ENCODE results near the gene ADAMTS2.

Gene ADAMTS2

GRCh38 chr5:179266291-179267070, 78.8 kb downstream of the ADAMTS2 start:
- DNase-seq (ENCODE audit: low spot score): no peak

- DNase-seq (ENCODE audit: low spot score): no peak
Observed at GRCh38 chr5:179265514-179266290, 79.6 kb downstream of the ADAMTS2 start.

GRCh38 chr5:179264783-179265513, 80.3 kb downstream of the ADAMTS2 start:
- DNase-seq (ENCODE audit: low spot score): no peak

GRCh38 chr5:179264053-179264782, 81.0 kb downstream of the ADAMTS2 start:
- DNase-seq (ENCODE audit: low spot score): no peak

GRCh38 chr5:179263391-179264052, 81.7 kb downstream of the ADAMTS2 start:
- DNase-seq (ENCODE audit: low spot score): no peak

- DNase-seq (ENCODE audit: low spot score): no peak
Observed at GRCh38 chr5:179262126-179262920, 82.9 kb downstream of the ADAMTS2 start.

- DNase-seq (ENCODE audit: low spot score): peak; percentile 75
Observed at GRCh38 chr5:179261301-179262125, 83.7 kb downstream of the ADAMTS2 start.

- DNase-seq (ENCODE audit: low spot score): no peak
Observed at GRCh38 chr5:179260324-179261070, 84.8 kb downstream of the ADAMTS2 start.

- no peak for DNase-seq (ENCODE audit: low spot score)
Observed at GRCh38 chr5:179259731-179260323, 85.4 kb downstream of the ADAMTS2 start.

GRCh38 chr5:179258922-179259730, 86.1 kb downstream of the ADAMTS2 start:
- no peak for DNase-seq (ENCODE audit: low spot score)

- DNase-seq (ENCODE audit: low spot score): no peak
Observed at GRCh38 chr5:179258001-179258921, 87.0 kb downstream of the ADAMTS2 start.

- no peak for DNase-seq (ENCODE audit: low spot score)
Observed at GRCh38 chr5:179257176-179257682, 88.0 kb downstream of the ADAMTS2 start.

GRCh38 chr5:179256328-179257175, 88.7 kb downstream of the ADAMTS2 start:
- DNase-seq (ENCODE audit: low spot score): no peak

GRCh38 chr5:179255527-179256327, 89.5 kb downstream of the ADAMTS2 start:
- DNase-seq (ENCODE audit: low spot score): no peak

Data from D341Med (cell line).